OCI-LY7 (cell line): ENCODE data around the gene CLUH.

Experiments
- EZH2phosphoT487 ChIP-seq: fragments of 200-600 bp; sonication (generic); IDR thresholded peaks from 2 replicates; pipeline ENCODE4 v1.6.1; 2018; ENCODE audit warnings: low read depth, borderline replicate concordance, mild to moderate bottlenecking, mixed run types, antibody characterized with exemption, low read length, moderate library complexity, mixed read lengths
- TF ChIP-seq, protein P1 (sequence below): fragments of 200-600 bp; sonication (generic); conservative IDR thresholded peaks from 2 replicates; pipeline ENCODE4 v1.5.1; 2014; ENCODE audit warnings: mild to moderate bottlenecking, antibody characterized with exemption, low read length, moderate library complexity, mixed read lengths

DNA sequence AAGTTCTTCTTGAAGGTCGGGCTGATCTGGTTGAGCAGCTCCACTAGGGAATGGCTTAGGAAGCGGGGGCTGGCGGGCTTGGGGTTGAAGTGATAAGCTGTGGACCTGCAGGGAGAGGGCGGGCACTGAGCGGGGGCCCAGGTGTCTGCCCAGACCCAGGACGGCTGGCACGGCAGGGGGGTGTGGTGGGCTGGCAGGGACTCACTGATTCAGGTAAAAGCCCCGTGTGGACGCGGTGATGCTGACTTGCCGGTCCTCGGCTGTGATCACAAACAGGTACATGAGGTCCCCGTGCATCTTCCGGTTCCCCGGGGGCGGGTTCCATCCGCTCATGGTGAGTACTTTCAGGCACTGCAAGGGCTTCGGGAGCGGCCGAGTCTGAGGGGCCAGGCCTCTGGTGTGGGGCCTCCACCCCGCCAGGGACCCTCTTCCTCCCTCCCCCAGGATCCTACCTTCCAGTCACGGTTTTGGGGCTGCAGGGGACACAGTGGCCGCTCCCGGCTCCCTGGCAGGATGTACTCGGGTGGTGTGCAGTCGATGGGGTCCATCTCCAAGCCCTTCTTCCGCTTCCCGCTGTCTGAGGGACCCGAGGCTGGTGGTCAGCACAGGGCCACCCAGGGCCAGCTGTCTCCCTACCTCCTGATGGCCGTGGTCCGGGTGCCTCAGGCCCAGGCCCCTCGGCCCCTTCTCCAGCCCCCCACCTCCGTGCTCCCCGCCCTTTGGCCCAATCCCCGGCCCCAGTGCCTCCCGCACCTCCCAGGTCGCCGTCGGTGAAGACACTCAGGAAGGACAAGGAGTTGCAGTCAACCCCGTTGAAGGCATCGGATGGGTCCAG, 10.2 kb downstream of the CLUH start:
- TF ChIP-seq, protein P1, sequence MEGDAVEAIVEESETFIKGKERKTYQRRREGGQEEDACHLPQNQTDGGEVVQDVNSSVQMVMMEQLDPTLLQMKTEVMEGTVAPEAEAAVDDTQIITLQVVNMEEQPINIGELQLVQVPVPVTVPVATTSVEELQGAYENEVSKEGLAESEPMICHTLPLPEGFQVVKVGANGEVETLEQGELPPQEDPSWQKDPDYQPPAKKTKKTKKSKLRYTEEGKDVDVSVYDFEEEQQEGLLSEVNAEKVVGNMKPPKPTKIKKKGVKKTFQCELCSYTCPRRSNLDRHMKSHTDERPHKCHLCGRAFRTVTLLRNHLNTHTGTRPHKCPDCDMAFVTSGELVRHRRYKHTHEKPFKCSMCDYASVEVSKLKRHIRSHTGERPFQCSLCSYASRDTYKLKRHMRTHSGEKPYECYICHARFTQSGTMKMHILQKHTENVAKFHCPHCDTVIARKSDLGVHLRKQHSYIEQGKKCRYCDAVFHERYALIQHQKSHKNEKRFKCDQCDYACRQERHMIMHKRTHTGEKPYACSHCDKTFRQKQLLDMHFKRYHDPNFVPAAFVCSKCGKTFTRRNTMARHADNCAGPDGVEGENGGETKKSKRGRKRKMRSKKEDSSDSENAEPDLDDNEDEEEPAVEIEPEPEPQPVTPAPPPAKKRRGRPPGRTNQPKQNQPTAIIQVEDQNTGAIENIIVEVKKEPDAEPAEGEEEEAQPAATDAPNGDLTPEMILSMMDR: no peak
- no peak for TF ChIP-seq EZH2phosphoT487
